SK-N-MC (cell line): ENCODE results near the gene ELF2.
A peak's percentile ranks its signal among the peaks of the same experiment; 100 is the strongest.
"Not testable (repeated sequence)": the region's sequence is repeated elsewhere in the genome, so short reads cannot be mapped to it uniquely, and the experiment has no call there.

Experiments used
- DNase-seq: peaks from one replicate; pipeline ENCODE4 v3.0.0-alpha.2; 2011; ENCODE audit warnings: low read depth, low spot score
- H3K27ac ChIP-seq: fragments of 200-600 bp; sonication (generic); 2 replicates; pipeline ENCODE4 v1.5.1; 2016; ENCODE audit warnings: mixed run types
- H3K36me3 ChIP-seq: fragments of 200-600 bp; sonication (generic); 2 replicates; pipeline ENCODE4 v1.6.1; 2017; ENCODE audit warnings: antibody characterized with exemption, low read length, mixed read lengths; ENCODE audit not compliant: insufficient read depth
- H3K4me3 ChIP-seq: fragments of 200-600 bp; sonication (generic); 2 replicates; pipeline ENCODE4 v1.5.1; 2016
- H3K9ac ChIP-seq: fragments of 200-600 bp; sonication (generic); 2 replicates; pipeline ENCODE4 v1.8.0; 2017; ENCODE audit warnings: mixed run types, mixed read lengths; ENCODE audit not compliant: insufficient read length
- H3K9me3 ChIP-seq: fragments of 200-600 bp; sonication (generic); 2 replicates; pipeline ENCODE4 v1.6.1; 2017; ENCODE audit warnings: low read depth, mild to moderate bottlenecking, antibody characterized with exemption, low read length, moderate library complexity, mixed read lengths
- EZH2 ChIP-seq: fragments of 200-600 bp; sonication (generic); IDR thresholded peaks from one replicate; pipeline ENCODE4 v1.6.1; 2017; ENCODE audit warnings: antibody characterized with exemption
- FOXP2 ChIP-seq: optimal IDR thresholded peaks from 2 replicates; pipeline ENCODE3; 2011; ENCODE audit warnings: mild to moderate bottlenecking, moderate library complexity; ENCODE audit not compliant: insufficient read depth; ENCODE audit errors: extremely low read length, control extremely low read depth
- POLR2AphosphoS5 ChIP-seq: IDR thresholded peaks from 2 replicates; pipeline ENCODE4 v1.6.1; 2012; ENCODE audit warnings: mild to moderate bottlenecking, low read depth, low read length, borderline replicate concordance

ELF2 gene

GRCh38 chr4:139018971-139019758, 157.9 kb downstream of the ELF2 start:
- no peak overlapping the region for H3K9ac ChIP-seq
- no peak for TF ChIP-seq POLR2AphosphoS5
- TF ChIP-seq FOXP2: no peak
- no peak for TF ChIP-seq EZH2
- H3K36me3 ChIP-seq: peaks cover 6% of the 10 kb centered on the region
- H3K4me3 ChIP-seq: peak overlapping the region; percentile 54
- no peak for DNase-seq
- peak overlapping the region; percentile 37; the same call in 1 of the 2 replicates for H3K27ac ChIP-seq
- no peaks in the 10 kb centered on the region for H3K9me3 ChIP-seq

GRCh38 chr4:139018501-139018900, 158.5 kb downstream of the ELF2 start:
- Histone ChIP-seq H3K36me3 (peaks cover 6% of the 10 kb centered on the region), H3K4me3 (peak overlapping the region; percentile 54), H3K9ac (no peak overlapping the region), H3K27ac (peak overlapping the region; percentile 37; the same call in 1 of the 2 replicates), H3K9me3 (no peaks in the 10 kb centered on the region)
- no peak for DNase-seq
- TF ChIP-seq FOXP2 (no peak), POLR2AphosphoS5 (no peak), EZH2 (no peak)

GRCh38 chr4:139017861-139018260, 159.2 kb downstream of the ELF2 start:
- TF ChIP-seq EZH2: no peak
- no peak for TF ChIP-seq POLR2AphosphoS5
- TF ChIP-seq FOXP2: no peak
- DNase-seq: no peak
- H3K27ac ChIP-seq: no peak overlapping the region
- H3K4me3 ChIP-seq: peak overlapping the region; percentile 54
- H3K36me3 ChIP-seq: peaks cover 3% of the 10 kb centered on the region; the same call in 1 of the 2 replicates
- no peaks in the 10 kb centered on the region for H3K9me3 ChIP-seq
- no peak overlapping the region for H3K9ac ChIP-seq

- H3K9ac ChIP-seq: peak overlapping the region; percentile 95
- H3K27ac ChIP-seq: peak overlapping the region; percentile 7; the same call in 1 of the 2 replicates
- H3K4me3 ChIP-seq: peak overlapping the region; percentile 86
- H3K9me3 ChIP-seq: no peaks in the 10 kb centered on the region
- 0 out of 2 replicates have a peak, but pooled peaks cover 3% of the 10 kb centered on the region for H3K36me3 ChIP-seq
- DNase-seq: no peak
- no peak for TF ChIP-seq POLR2AphosphoS5
- TF ChIP-seq FOXP2: no peak
- TF ChIP-seq EZH2: no peak
Measured at GRCh38 chr4:139015948-139016471, 161.0 kb downstream of the ELF2 start.

GRCh38 chr4:139015269-139015947, 161.6 kb downstream of the ELF2 start, which contains the start of gene NOCT:
NOCT (plus strand) TSS chr4:139015781; CDS start chr4:139015982, 201 bp downstream.
- DNase-seq: no peak
- no peaks in the 10 kb centered on the region for H3K9me3 ChIP-seq
- H3K27ac ChIP-seq: peak within 1 kb of the TSS; percentile 97
- peak within 1 kb of the TSS; percentile 95 for H3K9ac ChIP-seq
- H3K4me3 ChIP-seq: peak within 1 kb of the TSS; percentile 86
- no peaks in the 10 kb centered on the region for H3K36me3 ChIP-seq
- TF ChIP-seq FOXP2 (no peak), POLR2AphosphoS5 (peak; percentile 97), EZH2 (no peak)

- Histone ChIP-seq H3K9me3 (no peaks in the 10 kb centered on the region), H3K4me3 (peak overlapping the region; percentile 86), H3K27ac (peak overlapping the region; percentile 97), H3K9ac (peak overlapping the region; percentile 95), H3K36me3 (no peaks in the 10 kb centered on the region)
- peak; percentile 70 for DNase-seq
- TF ChIP-seq FOXP2: no peak
- peak; percentile 51; the same call in 1 of the 2 replicates for TF ChIP-seq POLR2AphosphoS5
Measured at GRCh38 chr4:139014371-139015268, 162.4 kb downstream of the ELF2 start.

- Histone ChIP-seq H3K27ac (no peak overlapping the region), H3K9me3 (no peaks in the 10 kb centered on the region), H3K4me3 (no peak overlapping the region), H3K36me3 (no peaks in the 10 kb centered on the region), H3K9ac (no peak overlapping the region)
- TF ChIP-seq POLR2AphosphoS5 (no peak), EZH2 (no peak), FOXP2 (no peak)
- no peak for DNase-seq
Measured at GRCh38 chr4:139011225-139011950, 165.6 kb downstream of the ELF2 start.

- H3K9me3 ChIP-seq: no peaks in the 10 kb centered on the region
- DNase-seq: no peak
- H3K36me3 ChIP-seq: no peaks in the 10 kb centered on the region
- H3K27ac ChIP-seq: no peak overlapping the region
- H3K4me3 ChIP-seq: no peak overlapping the region
- TF ChIP-seq EZH2 (no peak), POLR2AphosphoS5 (no peak), FOXP2 (no peak)
- H3K9ac ChIP-seq: no peak overlapping the region
Measured at GRCh38 chr4:139009702-139010101, 167.3 kb downstream of the ELF2 start.

GRCh38 chr4:139008278-139008677, 168.7 kb downstream of the ELF2 start:
- H3K36me3 ChIP-seq, H3K27ac ChIP-seq, H3K9ac ChIP-seq, DNase-seq, H3K4me3 ChIP-seq, H3K9me3 ChIP-seq: not testable (repeated sequence)
